Prostate gland (tissue), 2 donors: ENCODE results near the gene COA5.
"Not testable (repeated sequence)": the region's sequence is repeated elsewhere in the genome, so short reads cannot be mapped to it uniquely, and the experiment has no call there.

Source experiments
- POLR2A ChIP-seq: fragments of 450-650 bp; IDR thresholded peaks from one replicate; pipeline ENCODE4 v1.6.1; 2016; ENCODE audit warnings: antibody characterized with exemption, mild to moderate bottlenecking
- POLR2AphosphoS5 ChIP-seq: sonication (generic); formaldehyde crosslinking; IDR thresholded peaks from one replicate; pipeline ENCODE4 v1.6.1; 2017; ENCODE audit warnings: antibody characterized with exemption
- TF ChIP-seq, protein P1 (sequence below), 4 experiments: fragments of 200-600 bp in 2 of 4; fragments of 450-650 bp in 2 of 4; sonication (generic) in 2 of 4; IDR thresholded peaks; 1 replicate in 3 of 4; 2 replicates in 1 of 4; pipeline ENCODE4 v1.5.1; 2016 to 2019; ENCODE audit warnings: antibody characterized with exemption in 4 of 4, mild to moderate bottlenecking in 2 of 4, moderate library complexity in 2 of 4

DNA sequence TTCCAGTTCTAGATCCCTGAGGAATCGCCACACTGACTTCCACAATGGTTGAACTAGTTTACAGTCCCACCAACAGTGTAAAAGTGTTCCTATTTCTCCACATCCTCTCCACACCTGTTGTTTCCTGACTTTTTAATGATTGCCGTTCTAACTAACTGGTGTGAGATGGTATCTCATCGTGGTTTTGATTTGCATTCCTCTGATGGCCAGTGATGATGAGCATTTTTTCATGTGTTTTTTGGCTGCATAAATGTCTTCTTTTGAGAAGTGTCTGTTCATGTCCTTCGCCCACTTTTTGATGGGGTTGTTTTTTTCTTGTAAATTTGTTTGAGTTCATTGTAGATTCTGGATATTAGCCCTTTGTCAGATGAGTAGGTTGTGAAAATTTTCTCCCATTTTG lies 13.6 kb downstream of the COA5 start:
- TF ChIP-seq, protein P1, sequence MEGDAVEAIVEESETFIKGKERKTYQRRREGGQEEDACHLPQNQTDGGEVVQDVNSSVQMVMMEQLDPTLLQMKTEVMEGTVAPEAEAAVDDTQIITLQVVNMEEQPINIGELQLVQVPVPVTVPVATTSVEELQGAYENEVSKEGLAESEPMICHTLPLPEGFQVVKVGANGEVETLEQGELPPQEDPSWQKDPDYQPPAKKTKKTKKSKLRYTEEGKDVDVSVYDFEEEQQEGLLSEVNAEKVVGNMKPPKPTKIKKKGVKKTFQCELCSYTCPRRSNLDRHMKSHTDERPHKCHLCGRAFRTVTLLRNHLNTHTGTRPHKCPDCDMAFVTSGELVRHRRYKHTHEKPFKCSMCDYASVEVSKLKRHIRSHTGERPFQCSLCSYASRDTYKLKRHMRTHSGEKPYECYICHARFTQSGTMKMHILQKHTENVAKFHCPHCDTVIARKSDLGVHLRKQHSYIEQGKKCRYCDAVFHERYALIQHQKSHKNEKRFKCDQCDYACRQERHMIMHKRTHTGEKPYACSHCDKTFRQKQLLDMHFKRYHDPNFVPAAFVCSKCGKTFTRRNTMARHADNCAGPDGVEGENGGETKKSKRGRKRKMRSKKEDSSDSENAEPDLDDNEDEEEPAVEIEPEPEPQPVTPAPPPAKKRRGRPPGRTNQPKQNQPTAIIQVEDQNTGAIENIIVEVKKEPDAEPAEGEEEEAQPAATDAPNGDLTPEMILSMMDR (IDR thresholded peaks at IDR 0.05) = not testable (repeated sequence)
- TF ChIP-seq POLR2A, POLR2AphosphoS5: not testable (repeated sequence)
